GM12865 (cell line): ENCODE measurements around the gene GDA.

Experiments
- DNase-seq: peaks from one replicate; pipeline ENCODE4 v3.0.0; 2010; ENCODE audit warnings: low read depth
- H3K4me3 ChIP-seq: 2 replicates; pipeline ENCODE4 v1.5.1; 2011; ENCODE audit warnings: mild to moderate bottlenecking, low read depth, low read length, control low read depth
- CTCF ChIP-seq: IDR thresholded peaks from 2 replicates; pipeline ENCODE4 v1.5.1; 2011; ENCODE audit warnings: low read length, control low read depth, low read depth, inconsistent platforms; ENCODE audit not compliant: insufficient read depth; ENCODE audit errors: missing control alignments

The GDA gene

DNA sequence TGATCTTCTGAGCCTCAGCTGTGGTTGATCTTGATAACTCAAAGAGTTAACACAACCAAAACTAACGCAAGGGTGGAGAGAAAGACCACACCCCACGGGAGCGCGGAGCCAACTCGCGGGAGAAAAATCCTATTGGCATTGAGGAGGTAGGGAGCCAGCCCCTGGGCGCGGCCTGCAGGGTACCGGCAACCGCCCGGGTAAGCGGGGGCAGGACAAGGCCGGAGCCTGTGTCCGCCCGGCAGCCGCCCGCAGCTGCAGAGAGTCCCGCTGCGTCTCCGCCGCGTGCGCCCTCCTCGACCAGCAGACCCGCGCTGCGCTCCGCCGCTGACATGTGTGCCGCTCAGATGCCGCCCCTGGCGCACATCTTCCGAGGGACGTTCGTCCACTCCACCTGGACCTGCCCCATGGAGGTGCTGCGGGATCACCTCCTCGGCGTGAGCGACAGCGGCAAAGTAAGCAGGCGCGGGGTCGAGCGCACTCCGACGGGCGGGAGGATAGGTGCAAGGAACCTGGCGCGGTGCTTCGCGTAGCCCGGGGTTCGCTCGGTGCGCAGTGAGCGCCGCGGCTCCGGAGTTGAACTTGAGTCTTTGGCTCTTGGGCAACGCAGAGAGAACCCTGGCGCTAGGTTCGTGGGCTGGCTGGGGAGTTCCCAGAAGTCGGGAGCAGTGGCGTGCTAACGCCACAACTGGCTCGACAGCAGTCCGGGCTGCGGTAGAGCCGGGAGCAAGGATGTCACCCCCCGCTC is at the start of gene GDA:
GDA (plus strand) TSS at position 210 of the 745 bp plus-strand sequence; CDS start at position 330, 120 bp downstream.
- no peak within 1 kb of the TSS for H3K4me3 ChIP-seq
- DNase-seq, result peak; percentile 2
- no peak for TF ChIP-seq CTCF

DNA sequence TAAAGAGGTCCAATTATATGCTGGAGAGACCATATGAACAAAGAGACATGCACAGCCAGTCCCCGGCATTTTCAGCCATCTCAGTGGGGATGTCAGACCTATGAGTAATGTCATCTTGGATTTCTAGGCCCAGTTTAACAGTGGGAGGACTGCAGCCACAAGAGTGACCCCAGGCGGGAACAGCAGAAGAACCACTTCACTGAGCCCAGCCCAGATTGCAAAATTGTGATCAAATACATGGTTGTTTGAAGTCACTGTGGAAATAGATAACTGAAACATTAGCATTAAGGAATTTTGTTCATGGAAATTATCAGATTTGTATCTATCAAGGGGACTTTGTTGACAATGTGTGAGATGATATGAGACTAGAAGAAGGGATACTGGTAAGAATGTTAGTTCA is 46.7 kb upstream of the GDA start:
- DNase-seq, result no peak
- TF ChIP-seq CTCF, result no peak

DNA sequence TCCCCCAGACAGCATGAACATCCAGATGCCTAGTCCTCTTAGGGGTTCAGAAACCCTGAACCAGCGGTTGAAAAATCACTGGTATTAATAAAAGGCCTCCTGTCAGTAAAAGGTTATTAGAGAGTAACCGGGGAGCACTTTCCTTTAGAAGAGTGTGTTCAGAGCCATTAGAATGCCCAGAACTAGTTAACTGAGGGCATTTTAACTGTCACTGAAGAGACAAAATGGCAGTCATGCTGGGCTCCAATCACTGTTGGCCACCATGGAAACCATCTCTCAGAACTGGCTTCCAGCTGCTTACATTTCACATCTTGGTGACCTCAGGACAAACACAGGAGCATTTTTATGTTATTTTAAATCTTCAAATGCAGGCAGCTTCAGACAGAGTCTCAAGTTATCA is 36.2 kb upstream of the GDA start:
- no peak overlapping the region for H3K4me3 ChIP-seq
- no peak for TF ChIP-seq CTCF
- no peak for DNase-seq

More for the DNA sequence above, 46.7 kb upstream of the GDA start:
- H3K4me3 ChIP-seq, result no peak overlapping the region

- no peak overlapping the region for H3K4me3 ChIP-seq
- TF ChIP-seq CTCF, result no peak
- DNase-seq, result no peak
Observed at GRCh38 chr9:72119853-72120252, 29.4 kb upstream of the GDA start.

- no peak overlapping the region for H3K4me3 ChIP-seq
- no peak for DNase-seq
- TF ChIP-seq CTCF, result no peak
Observed at GRCh38 chr9:72124947-72125346, 24.3 kb upstream of the GDA start.

DNA sequence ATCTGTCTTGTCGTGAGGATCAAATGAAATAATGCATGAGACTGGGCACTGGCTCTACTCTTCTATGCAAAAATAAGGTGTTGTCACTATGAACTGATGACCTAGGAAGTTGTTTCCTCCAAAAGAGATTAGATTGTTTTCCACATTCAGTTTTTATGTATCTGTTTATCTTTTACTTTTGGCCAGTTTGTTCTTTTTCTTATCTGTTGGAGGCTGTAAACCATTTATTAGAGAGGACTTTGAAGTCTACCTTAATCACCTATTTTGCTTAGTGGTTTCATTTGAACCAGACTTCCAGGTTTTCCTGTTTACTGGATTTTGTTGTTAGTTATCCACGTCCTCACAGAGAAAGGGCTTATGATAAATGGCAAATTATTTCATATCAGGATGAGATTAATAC is 21.5 kb upstream of the GDA start:
- TF ChIP-seq CTCF, result no peak
- no peak for DNase-seq
- H3K4me3 ChIP-seq, result no peak overlapping the region

- DNase-seq, result no peak
- H3K4me3 ChIP-seq, result no peak overlapping the region
- TF ChIP-seq CTCF, result no peak
Observed at GRCh38 chr9:72128526-72128925, 20.7 kb upstream of the GDA start.
